ENCODE data around the gene RAB8B.

DNA sequence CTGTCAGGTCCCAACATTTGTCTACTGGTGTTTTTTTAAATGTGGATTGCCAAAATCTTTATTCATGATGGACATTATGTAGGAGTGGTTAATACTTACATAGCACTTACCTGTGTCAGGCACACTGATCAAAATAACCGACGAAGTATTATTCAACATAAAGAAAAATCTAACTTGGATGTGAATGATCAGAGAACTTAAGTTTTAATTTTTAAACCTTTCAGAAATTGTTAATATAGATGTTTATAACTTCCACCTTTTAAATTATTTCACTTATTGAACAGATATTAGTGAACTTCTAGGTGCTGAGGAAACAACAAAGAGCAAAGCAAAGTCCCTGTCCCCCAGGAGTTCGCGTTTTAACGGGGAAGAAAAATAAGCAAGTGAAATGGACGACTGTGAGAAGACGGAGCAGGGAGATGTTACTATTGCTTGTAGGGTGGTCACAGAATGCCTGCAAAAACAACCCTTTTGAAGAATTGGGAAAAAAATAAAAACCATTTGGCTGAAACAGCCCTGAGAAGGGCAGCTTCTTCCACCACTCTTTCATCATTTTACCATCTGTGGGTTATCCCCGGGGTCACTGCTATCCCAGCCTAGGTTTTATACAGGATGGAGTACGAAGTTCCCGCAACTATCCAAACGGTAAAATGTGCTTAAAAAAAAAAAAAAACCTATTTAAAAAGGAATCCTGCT is 87.1 kb downstream of the RAB8B start:
- TF ChIP-seq POLR2A (IDR thresholded peaks at IDR 0.05; ENCODE audit: low read length) (no peak), GATA1 (IDR thresholded peaks at IDR 0.05; ENCODE audit: low read depth, low read length) (no peak)
